OCI-LY1 (cell line): Measurements from ENCODE around the gene ZNF454.

Source experiments
- CTCF ChIP-seq: fragments of 200-600 bp; sonication (generic), shearing (Covaris generic); IDR thresholded peaks from 2 replicates; pipeline ENCODE4 v1.5.1; 2017; ENCODE audit warnings: mild to moderate bottlenecking, antibody characterized with exemption, low read length, moderate library complexity, mixed read lengths
- EZH2 ChIP-seq: fragments of 200-600 bp; sonication (generic), shearing (Covaris generic); IDR thresholded peaks from 2 replicates; pipeline ENCODE4 v1.8.0; 2017; ENCODE audit warnings: borderline replicate concordance, mixed run types, mild to moderate bottlenecking, antibody characterized with exemption, low read length, moderate library complexity, mixed read lengths

DNA sequence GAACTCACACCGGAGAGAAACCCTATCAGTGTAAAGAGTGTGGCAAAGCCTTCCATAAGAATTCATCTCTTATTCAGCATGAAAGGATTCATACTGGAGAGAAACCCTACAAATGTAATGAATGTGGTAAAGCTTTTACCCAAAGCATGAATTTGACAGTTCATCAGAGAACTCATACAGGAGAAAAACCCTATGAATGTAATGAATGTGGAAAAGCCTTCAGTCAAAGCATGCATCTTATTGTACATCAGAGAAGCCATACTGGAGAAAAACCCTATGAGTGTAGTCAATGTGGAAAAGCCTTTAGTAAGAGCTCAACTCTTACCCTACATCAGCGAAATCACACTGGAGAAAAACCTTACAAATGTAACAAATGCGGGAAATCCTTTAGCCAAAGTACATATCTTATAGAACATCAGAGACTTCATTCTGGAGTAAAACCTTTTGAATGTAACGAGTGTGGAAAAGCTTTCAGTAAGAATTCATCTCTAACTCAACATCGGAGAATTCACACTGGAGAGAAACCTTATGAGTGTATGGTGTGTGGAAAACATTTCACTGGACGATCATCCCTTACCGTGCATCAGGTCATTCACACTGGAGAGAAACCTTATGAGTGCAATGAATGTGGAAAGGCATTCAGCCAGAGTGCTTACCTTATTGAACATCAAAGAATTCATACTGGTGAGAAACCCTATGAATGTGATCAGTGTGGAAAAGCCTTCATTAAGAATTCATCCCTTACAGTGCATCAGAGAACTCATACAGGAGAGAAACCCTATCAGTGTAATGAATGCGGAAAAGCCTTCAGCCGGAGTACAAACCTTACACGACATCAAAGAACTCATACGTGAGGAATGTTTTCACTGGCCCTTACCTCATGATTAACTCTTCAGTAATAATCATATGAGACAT is 8.9 kb upstream of the ZNF454 start:
- no peak for TF ChIP-seq CTCF
- no peak for TF ChIP-seq EZH2
